Activated naive CD4-positive, alpha-beta T cell treated with anti-CD3 and anti-CD28 coated beads, Interleukin-2, amount 50 U/mL, for 72 hours (primary cell): ENCODE measurements around the gene FOXE1. TPM values are rescaled to one million over a fixed set of nuclear protein-coding genes. Genes with fewer than 3 reads are reported as not detected.

Experiments used
- ATAC-seq, 2 donors: fragments of 150-1000 bp; cut with Tn5 transposase; 2 replicates each; pipeline ENCODE4 v1.10.0; 2021; ENCODE audit warnings: mild to moderate bottlenecking in 2 of 2, moderate library complexity in 2 of 2
- DNase-seq, 2 donors: peaks; one replicate each; pipeline ENCODE4 v3.0.0; 2021 to 2022; ENCODE audit warnings: low spot score in 2 of 2
- H3K27ac Mint-ChIP-seq, 2 donors: one replicate each; pipeline ENCODE4 v1.8.0; 2022; ENCODE audit warnings: mild to moderate bottlenecking in 2 of 2, mixed read lengths in 2 of 2
- H3K36me3 Mint-ChIP-seq, 2 donors: one replicate each; pipeline ENCODE4 v1.8.0; 2022; ENCODE audit warnings: mixed read lengths in 2 of 2
- H3K9me3 Mint-ChIP-seq, 2 donors: one replicate each; pipeline ENCODE4 v1.8.0; 2022; ENCODE audit warnings: mixed read lengths in 2 of 2
- total RNA-seq, 2 donors: library from RNA; stranded (reverse); gene quantifications; one replicate each; pipeline ENCODE4 v1.2.3, GENCODE V29; 2022

FOXE1 gene
- total RNA-seq, 2 donors from 2014 or later = 0.06 to 0.07 TPM

- H3K9me3 Mint-ChIP-seq = no peaks in the 10 kb centered on the region
- peaks cover 0 to 13% of the 10 kb centered on the region in 2 donors for H3K36me3 Mint-ChIP-seq
- no peak overlapping the region for H3K27ac Mint-ChIP-seq
- no peak for ATAC-seq
- DNase-seq = no peak
Measured at GRCh38 chr9:97856857-97857605, 4.0 kb downstream of the FOXE1 start.

GRCh38 chr9:97857606-97858392, 4.8 kb downstream of the FOXE1 start:
- Mint-ChIP-seq H3K27ac (no peak overlapping the region), H3K36me3 (peaks cover 0 to 13% of the 10 kb centered on the region in 2 donors), H3K9me3 (no peaks in the 10 kb centered on the region)
- DNase-seq = no peak
- ATAC-seq = no peak

DNA sequence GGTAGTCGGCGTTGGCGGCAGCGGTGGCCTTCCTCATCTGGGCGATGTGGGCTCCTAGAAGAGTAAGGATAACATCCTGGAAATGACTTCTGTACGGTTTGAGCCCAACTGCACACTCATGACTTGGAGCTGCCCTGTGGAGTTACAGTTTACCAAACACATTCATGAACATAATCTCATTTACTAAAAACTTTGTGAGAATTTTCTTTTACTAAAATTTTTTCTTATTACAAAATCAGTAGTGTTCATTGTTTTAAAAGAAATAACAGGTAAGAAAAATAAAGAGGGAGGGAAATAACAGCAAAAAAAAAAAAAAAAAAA, 5.3 kb downstream of the FOXE1 start:
- no peak for ATAC-seq
- no peak overlapping the region for H3K27ac Mint-ChIP-seq
- H3K9me3 Mint-ChIP-seq = no peaks in the 10 kb centered on the region
- DNase-seq = no peak
- peaks cover 0 to 13% of the 10 kb centered on the region in 2 donors for H3K36me3 Mint-ChIP-seq

DNA sequence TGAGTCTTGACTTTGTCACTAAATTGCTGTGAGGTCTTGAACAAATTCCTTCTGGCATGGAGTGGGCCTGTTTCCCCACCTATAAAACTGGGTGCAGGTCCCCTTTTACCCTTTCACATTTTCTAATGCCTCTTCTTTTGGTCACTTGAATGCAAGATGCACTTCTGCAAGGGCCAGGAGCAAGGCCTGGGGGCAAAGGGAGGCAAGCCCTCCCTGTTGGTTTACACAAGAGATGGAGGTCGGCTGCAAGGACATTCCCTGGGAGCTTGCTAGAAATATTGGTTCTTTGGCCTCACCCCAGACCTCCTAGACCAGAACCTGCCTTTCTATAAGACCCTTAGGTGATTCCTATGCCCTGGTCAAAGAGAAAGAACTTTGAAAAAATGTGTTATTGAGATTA, 5.8 kb downstream of the FOXE1 start:
- Mint-ChIP-seq H3K9me3 (no peaks in the 10 kb centered on the region), H3K27ac (no peak overlapping the region), H3K36me3 (peaks cover 0 to 13% of the 10 kb centered on the region in 2 donors)
- no peak for ATAC-seq
- no peak for DNase-seq

GRCh38 chr9:97859346-97859745, 6.3 kb downstream of the FOXE1 start:
- H3K27ac Mint-ChIP-seq = no peak overlapping the region

DNA sequence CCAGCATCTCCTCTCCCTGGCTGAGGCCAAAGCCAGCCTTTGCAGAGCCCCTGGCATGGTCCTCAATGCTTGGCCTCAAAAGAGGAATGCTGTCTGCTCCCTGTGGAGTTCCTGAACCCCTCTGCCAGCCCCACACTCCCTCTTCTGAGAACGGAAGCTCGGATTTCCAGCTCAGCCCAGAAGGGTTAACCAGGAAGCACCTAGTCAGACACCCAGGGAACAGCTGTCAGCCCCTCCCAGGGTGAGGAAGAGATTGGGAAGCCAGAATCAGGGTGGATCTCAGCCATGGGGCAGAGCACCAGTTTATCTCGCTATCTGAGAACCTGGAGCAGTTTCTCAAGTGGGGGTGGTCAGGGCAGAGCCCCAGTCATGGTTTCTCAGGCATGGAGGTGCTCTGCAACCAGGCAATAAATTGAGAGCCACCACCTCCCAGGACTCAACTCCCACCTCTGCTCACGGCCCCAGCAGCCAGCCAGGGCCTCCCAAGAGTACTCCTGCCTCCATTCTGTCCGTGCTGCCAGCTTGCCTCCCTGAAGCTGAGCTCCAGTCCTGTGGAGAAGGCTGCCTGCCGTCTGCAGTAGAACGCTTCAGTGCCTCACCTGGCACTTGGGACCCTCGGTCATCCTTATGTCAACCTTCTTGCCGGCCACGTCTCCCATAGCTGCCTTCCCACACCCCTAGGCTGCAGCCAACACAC, 7.6 kb downstream of the FOXE1 start:
- DNase-seq (no peak), ATAC-seq (no peak)
- Mint-ChIP-seq H3K27ac (no peak overlapping the region), H3K36me3 (peaks cover 5 to 16% of the 10 kb centered on the region in 2 donors), H3K9me3 (peaks cover 4 to 7% of the 10 kb centered on the region in 2 donors)

More at GRCh38 chr9:97859346-97859745, 6.3 kb downstream of the FOXE1 start:
- ATAC-seq (no peak), DNase-seq (no peak)
- H3K9me3 Mint-ChIP-seq = no peaks in the 10 kb centered on the region
- peaks cover 0 to 8% of the 10 kb centered on the region in 2 donors for H3K36me3 Mint-ChIP-seq

DNA sequence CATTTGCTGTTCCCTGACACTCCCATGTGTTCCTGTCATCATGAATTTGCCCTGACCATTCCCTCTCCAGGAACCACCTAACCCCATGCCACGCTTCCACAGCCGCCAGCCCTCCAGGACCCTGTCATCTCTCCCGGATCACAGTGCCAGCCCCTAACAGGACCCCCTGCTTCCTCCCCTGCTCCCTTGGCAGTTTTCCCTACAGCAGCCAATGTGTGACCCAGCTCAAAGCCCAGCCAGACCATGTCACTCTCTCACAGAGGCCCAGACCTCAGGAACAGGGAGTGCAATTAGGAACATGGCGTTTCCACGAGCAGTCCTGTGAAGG, 8.1 kb downstream of the FOXE1 start:
- no peak for DNase-seq
- H3K27ac Mint-ChIP-seq = no peak overlapping the region

GRCh38 chr9:97863314-97863713, 10.3 kb downstream of the FOXE1 start:
- H3K27ac Mint-ChIP-seq = no peak overlapping the region
- DNase-seq (no peak), ATAC-seq (no peak)
- peaks cover 21 to 22% of the 10 kb centered on the region in 2 donors for H3K36me3 Mint-ChIP-seq
- H3K9me3 Mint-ChIP-seq = peaks cover 10 to 20% of the 10 kb centered on the region in 2 donors

More for the DNA sequence above, 8.1 kb downstream of the FOXE1 start:
- H3K36me3 Mint-ChIP-seq = peaks cover 10 to 21% of the 10 kb centered on the region in 2 donors
- no peak for ATAC-seq
- peaks cover 9% of the 10 kb centered on the region in 2 donors for H3K9me3 Mint-ChIP-seq

GRCh38 chr9:97864396-97864795, 11.4 kb downstream of the FOXE1 start:
- no peak for ATAC-seq
- DNase-seq = no peak
- H3K9me3 Mint-ChIP-seq = peaks cover 10 to 25% of the 10 kb centered on the region in 2 donors
- H3K27ac Mint-ChIP-seq = no peak overlapping the region
- peaks cover 28 to 29% of the 10 kb centered on the region in 2 donors for H3K36me3 Mint-ChIP-seq

DNA sequence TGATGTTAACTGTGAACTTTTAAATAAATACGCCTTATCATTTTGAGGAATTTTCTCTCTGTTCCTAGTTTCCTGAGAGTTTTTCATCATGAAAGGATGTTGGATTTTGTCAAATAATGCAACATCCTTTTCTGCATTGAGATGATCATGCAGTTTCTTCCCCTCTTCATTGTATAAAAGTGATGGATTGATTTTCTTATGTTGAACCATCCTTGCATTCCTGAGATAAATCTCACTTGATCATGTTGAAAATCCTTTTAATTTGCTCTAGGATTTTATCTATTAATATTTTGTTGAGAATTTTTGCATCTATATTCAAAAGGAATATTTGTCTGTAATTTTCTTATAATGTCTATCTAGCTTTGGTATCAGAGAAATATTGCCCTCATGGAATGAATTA, 13.3 kb downstream of the FOXE1 start:
- no peak overlapping the region for H3K27ac Mint-ChIP-seq
- H3K9me3 Mint-ChIP-seq = peaks cover 10 to 25% of the 10 kb centered on the region in 2 donors
- ATAC-seq = no peak
- DNase-seq = no peak
- H3K36me3 Mint-ChIP-seq = peaks cover 28 to 29% of the 10 kb centered on the region in 2 donors

DNA sequence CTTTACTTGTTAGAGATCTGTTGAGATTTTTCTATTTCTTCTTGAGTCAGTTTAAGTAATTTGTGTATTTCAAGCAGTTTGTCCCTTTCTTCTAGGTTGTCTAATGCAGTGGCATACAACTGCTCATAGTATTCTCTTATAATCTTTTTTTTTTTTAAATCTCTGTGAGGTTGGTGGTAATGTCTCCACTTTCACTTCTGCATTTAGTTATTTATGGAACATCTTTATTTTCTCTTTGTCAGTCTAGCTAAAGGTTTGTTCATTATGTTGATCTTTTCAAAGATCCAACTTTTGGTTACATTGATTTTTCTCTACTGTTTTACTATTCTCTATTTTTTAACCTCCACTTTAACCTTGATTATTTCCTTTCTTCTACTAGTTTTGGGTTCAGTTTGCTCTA, 13.8 kb downstream of the FOXE1 start:
- DNase-seq = no peak
- peaks cover 28 to 29% of the 10 kb centered on the region in 2 donors for H3K36me3 Mint-ChIP-seq

GRCh38 chr9:97868859-97869258, 15.8 kb downstream of the FOXE1 start:
- H3K27ac Mint-ChIP-seq = no peak overlapping the region
- DNase-seq (no peak), ATAC-seq (no peak)
- H3K9me3 Mint-ChIP-seq = peaks cover 10 to 25% of the 10 kb centered on the region in 2 donors
- peaks cover 28 to 29% of the 10 kb centered on the region in 2 donors for H3K36me3 Mint-ChIP-seq

More for the DNA sequence above, 13.8 kb downstream of the FOXE1 start:
- ATAC-seq = no peak
- peaks cover 10 to 25% of the 10 kb centered on the region in 2 donors for H3K9me3 Mint-ChIP-seq
- H3K27ac Mint-ChIP-seq = no peak overlapping the region

- H3K36me3 Mint-ChIP-seq = peaks cover 6 to 8% of the 10 kb centered on the region in 2 donors
- no peak for DNase-seq
- no peak overlapping the region for H3K27ac Mint-ChIP-seq
- ATAC-seq = no peak
- H3K9me3 Mint-ChIP-seq = peaks cover 0 to 5% of the 10 kb centered on the region in 2 donors
Measured at GRCh38 chr9:97873425-97873824, 20.4 kb downstream of the FOXE1 start.

DNA sequence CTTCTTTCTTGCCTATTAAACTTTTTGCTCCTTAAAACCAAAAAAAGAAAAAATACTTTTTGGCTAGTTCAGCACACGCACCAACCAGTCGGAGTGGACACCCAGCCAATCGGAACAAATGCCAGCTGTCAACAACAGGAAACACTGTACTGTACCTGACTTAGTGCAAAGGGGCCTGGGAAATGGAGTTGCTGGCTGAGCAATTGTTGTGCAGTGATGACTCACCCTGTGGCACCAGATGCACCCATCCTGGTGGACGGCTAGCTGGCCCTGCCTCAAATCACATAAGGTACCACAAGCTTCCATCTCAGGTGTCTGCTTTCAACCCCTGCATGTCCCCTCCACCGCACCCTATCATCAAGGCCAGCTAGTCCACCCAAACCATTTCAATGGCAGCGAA, 20.9 kb downstream of the FOXE1 start:
- H3K27ac Mint-ChIP-seq = no peak overlapping the region
- peaks cover 0 to 5% of the 10 kb centered on the region in 2 donors for H3K9me3 Mint-ChIP-seq
- DNase-seq (no peak), ATAC-seq (no peak)
- peaks cover 4 to 5% of the 10 kb centered on the region in 2 donors for H3K36me3 Mint-ChIP-seq

DNA sequence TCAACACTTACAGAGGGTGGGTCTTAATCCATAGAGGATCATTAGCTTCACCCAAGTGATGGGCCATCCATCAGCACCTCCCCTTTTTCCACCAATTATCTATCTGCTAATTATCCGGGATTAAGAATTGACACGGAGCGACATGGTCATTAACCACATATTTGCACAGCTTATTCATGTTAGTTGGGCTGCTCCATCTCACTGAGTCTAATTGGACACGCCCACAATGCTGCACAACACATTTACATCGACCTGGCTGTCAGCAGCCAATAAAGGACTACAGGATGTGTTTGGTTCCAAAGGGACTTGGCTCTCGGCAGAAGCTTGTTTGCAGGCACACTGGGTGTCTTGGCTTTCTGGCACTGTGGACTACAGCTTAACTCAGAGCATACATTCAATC, 21.6 kb downstream of the FOXE1 start:
- no peaks in the 10 kb centered on the region for H3K9me3 Mint-ChIP-seq
- ATAC-seq = no peak
- no peaks in the 10 kb centered on the region for H3K36me3 Mint-ChIP-seq
- no peak overlapping the region for H3K27ac Mint-ChIP-seq
- DNase-seq = no peak

DNA sequence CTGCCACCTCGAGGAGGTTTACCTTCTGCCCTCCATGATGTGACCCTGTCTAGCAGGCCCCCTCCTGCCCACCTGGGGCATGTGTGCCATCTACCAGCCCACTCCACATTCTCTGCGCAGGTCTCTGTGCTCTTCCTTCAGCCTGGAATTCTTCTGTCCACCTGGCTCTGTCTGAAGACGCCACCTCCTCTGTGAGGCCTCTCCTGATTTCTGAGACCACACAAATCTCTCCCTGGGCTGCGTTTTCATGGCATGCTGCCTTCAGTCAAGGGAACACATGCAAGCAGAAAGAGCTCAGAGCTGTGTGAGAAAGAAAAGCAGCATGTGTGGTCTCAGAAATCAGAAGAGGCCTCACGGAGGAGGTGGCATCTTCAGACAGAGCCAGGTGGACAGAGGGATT, 22.1 kb downstream of the FOXE1 start:
- H3K27ac Mint-ChIP-seq = no peak overlapping the region
- no peaks in the 10 kb centered on the region for H3K36me3 Mint-ChIP-seq
- DNase-seq = no peak
- no peaks in the 10 kb centered on the region for H3K9me3 Mint-ChIP-seq
- ATAC-seq = no peak

GRCh38 chr9:97876061-97876460, 23.0 kb downstream of the FOXE1 start:
- ATAC-seq = no peak
- H3K27ac Mint-ChIP-seq = no peak overlapping the region
- H3K36me3 Mint-ChIP-seq = no peaks in the 10 kb centered on the region
- no peak for DNase-seq
- no peaks in the 10 kb centered on the region for H3K9me3 Mint-ChIP-seq
